HG03097 (cell line): ENCODE measurements around the gene SPRED3.
"Not testable (repeated sequence)": the region's sequence is repeated elsewhere in the genome, so short reads cannot be mapped to it uniquely, and the experiment has no call there.

Experiments used
- ATAC-seq: cut with Tn5 transposase; IDR thresholded peaks from one replicate; pipeline ENCODE4 v1.9.1; 2021; ENCODE audit not compliant: unreplicated experiment, low FRiP score

SPRED3 gene

GRCh38 chr19:38412961-38413360 is 24.5 kb downstream of the SPRED3 start:
- ATAC-seq: no peak

DNA sequence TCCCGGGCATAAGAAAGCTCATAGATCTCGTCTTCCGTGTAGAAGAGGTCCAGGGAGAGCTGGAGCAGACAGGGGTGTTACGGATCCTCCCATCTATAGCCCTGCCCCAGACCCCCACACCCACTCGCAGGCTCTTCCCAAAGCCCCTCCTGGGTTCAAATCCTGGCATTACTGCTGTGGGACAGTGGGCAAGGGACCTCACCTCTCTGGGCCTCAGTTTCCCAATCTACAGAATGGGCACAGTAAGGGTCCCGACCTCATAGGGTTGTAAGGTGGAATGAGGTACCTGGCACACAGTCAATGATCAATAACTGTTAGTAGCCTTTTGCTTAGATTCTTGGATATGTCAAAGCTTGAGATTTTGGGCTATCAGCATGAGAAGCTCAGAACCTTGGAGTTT is 24.9 kb downstream of the SPRED3 start:
- ATAC-seq: no peak

DNA sequence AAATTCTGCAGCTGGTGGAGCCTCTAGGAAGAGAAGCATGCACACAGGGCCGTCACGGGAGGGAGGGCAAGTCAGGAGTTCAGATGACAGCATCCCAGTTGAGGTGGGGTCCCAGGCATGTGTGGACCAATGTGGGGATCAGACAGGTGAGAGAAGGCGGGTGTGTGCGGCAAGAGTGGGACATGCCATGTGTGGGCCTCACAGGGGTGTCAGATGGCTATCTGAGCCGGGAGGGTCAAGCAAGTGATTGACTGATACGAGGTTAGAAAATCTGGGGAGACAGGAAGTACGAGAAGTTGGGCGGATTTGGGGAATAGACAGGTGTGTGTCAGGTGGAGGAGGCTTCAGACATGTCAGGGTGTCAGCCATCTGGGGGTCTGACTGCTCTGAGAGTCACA is 28.6 kb downstream of the SPRED3 start:
- ATAC-seq: no peak

DNA sequence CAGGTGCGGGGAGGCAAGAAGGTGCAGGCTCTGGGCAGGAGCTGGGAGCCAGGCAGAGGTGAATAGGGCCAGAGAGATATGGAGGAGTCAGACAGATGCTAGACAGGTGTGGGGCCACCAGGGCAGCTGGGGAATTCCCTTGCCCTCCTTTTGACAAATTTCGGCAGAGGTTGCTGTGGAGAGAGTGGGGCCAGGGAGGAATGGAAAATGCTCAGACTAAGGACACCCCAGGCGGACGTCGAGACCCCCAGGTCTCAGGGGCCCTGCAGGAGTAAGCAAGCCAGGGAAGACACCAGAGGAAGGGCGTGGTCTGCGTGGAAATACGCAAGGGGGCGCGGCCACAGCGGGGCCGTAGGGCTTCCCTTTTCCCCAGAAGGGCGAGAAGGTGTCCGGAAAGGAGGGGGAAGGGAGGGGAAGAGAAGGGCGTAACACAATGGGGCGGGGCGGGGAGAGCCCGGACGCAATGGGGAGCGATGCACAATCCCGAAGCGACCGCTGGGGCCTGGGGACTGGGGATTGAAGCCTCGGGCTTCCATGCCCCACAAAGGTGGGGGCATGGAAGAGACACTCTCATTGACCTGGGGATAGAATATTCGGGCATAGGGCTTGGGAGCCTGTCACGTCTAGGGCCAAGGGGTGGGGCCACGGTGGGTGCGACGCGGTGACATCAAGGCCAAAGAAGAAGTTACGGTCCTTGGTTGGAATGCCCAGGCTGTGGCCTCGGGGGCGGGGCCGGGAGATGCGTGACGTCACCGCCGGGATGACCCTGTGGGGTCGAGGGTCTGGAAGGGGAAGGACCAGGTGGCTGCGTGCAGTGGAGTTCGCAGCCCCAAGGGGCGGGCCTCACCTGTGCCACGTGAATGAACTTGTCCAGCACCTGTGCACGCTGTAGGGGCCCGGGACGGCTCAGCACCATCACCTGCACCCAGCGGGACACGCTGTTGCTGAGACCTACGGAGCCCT is 29.3 kb downstream of the SPRED3 start:
- no peak for ATAC-seq

DNA sequence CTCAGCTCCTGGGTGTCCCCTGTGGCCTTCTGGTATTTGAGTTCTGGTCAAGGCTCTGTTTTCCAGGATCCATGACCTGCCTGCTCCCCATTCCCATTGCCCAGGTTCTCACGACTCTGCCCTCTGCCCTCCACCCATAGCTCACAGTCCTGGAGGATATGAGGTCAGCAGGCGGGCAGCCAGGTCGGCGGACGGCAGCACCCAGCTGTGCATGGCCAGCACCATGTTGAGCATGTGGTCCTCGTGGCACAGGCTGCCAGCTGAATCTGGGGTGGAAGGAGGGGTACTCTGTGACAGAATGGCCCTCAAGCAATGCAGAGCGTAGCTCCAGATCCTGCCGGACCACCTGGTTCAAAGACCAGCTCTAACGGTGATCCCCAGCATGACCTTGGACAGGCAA is 32.4 kb downstream of the SPRED3 start:
- no peak for ATAC-seq

DNA sequence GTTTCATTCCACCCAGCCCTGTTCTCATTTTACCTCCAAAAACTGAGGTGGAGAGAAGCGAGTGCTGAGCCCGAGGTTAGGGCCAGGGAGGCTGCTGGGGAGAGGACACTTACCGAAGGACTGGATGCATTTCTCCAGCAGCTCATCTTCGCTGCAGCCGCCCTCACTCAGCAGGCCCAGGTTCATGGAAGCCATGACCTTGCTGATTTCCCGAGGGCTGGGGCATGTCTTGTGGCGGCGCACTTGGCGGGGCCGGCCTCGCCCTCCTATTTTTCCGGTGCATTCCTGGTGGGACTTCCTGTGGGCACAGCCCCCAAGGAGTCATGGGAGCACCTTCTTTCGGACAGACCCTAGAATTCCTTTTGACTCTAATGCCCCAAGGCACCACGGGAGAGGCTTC is 33.4 kb downstream of the SPRED3 start:
- no peak for ATAC-seq

- ATAC-seq: no peak
Observed at GRCh38 chr19:38422438-38422837, 33.9 kb downstream of the SPRED3 start.

DNA sequence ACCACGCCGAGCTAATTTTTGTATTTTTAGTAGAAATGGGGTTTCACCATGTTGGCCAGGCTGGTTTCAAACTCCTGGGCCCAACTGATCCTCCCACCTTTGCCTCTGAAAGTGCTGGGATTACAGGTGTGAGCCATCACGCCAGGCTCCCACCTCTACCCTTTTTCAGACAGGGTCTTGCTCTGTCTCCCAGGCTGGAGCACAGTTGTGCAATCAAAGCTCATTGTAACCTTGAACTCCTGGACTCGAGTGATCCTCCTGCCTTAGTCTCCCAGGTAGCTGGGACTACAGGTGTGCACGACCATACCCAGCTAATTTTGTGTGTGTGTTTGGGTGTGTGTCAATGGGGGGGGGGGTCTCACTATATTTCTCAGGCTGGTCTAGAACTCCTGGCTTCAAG is 35.8 kb downstream of the SPRED3 start:
- ATAC-seq: no peak

DNA sequence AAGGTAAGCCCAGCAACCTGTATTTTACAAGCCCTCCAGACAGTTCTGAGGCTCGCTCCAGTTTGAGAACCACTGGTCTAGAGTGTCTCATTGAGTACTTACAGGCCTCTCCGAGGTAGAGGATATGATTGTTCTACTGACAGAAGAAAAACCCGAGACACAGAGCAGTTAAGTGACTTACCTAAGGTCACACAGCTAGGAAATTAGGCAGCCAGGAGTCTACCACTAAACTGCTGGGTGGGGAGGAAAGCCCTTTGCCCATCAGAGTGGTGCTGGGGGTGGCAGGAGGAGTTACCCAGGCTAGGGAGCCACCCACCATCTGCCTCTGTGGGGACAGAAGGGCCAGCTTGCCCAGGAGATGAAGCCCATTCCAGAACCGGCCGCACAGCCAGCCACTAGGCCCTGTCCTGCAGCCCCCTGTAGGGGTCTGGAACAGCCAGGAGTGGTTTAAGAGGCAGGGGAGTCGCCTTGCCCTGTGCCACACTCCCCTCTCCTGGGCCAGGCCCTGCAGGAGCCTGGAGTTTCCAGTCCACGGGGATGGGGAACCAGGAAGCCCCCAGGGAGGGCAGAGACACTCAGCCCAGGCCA is 36.8 kb downstream of the SPRED3 start:
- no peak for ATAC-seq

- ATAC-seq: no peak
Observed at GRCh38 chr19:38425810-38426466, 37.4 kb downstream of the SPRED3 start, which contains the start of gene RASGRP4. TSS of gene RASGRP4 (minus strand) at chr19:38426219. CDS start at chr19:38426091, 128 bp downstream.

DNA sequence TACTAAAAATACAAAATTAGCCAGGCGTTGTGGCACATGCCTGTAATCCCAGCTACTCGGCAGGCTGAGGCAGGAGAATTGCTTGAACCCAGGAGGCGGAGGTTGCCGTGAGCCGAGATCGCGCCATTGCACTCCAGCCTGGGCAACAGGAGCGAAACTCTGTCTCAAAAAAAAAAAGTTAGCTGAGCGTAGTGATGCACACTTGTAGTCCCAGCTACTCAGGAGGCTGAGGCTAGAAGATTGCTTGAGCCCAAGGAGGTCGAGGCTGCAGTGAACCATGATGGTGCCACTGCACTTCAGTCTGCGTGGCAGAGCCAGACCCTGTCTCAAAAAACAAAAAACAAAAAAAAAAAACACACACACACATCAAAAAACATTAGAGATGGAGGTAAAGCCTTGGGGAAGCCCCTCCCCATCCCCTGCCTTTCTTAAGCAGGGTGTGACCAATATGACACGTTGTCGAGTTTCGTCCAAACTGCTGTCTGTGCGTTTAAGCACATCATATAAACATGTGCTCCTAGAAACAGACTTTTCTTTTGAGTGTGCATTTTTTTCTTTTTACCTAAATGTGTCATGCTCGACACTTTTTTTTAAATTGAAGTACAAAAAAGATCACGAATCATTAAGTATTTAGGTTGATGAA is 38.7 kb downstream of the SPRED3 start:
- not testable (repeated sequence) for ATAC-seq

GRCh38 chr19:38429055-38429810 is 40.7 kb downstream of the SPRED3 start:
- no peak for ATAC-seq

DNA sequence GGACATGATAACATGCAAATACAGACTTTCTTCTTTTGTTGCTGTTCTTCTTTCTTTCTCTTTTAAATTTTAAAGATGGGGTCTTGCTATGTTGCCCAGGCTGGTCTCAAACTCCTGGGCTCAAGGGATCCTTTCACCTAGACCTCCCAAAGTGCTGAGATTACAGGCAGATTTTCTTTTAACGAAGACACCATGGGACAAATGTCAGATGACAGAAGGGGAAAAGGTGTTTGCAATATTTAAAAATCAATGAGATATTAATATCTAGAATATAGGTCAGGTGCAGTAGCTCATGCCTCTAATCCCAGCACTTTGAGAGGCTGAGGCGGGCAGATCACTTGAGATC is 41.3 kb downstream of the SPRED3 start:
- no peak for ATAC-seq

GRCh38 chr19:38430931-38431330 is 42.4 kb downstream of the SPRED3 start:
- ATAC-seq: no peak

DNA sequence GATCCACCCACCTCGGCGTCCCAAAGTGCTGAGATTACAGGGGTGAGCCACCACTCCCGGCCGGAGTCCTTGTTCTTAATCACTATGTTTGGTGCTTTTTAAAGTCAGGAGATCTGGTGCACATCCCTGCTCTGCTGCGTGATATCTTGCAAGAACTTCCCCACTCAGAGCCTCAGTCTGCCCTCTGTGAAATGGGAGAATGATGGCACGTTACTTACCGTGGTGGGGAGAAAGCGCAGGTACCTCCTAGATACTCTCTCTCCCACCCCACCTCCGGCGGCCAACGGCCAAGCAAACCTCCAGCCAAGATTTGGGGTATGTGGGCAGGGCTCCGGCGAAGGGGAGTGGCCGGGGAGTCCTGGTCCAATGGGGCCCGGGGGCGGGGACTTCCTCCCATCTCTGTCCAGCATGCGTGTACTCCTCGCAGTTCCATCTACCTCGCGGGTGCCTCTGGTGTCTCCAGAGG is 44.8 kb downstream of the SPRED3 start, which contains the start of gene RYR1:
TSS of gene RYR1 (plus strand) at position 424 of the 466 bp plus-strand sequence. CDS start 139 bp downstream, outside the sequence.
- ATAC-seq: no peak

DNA sequence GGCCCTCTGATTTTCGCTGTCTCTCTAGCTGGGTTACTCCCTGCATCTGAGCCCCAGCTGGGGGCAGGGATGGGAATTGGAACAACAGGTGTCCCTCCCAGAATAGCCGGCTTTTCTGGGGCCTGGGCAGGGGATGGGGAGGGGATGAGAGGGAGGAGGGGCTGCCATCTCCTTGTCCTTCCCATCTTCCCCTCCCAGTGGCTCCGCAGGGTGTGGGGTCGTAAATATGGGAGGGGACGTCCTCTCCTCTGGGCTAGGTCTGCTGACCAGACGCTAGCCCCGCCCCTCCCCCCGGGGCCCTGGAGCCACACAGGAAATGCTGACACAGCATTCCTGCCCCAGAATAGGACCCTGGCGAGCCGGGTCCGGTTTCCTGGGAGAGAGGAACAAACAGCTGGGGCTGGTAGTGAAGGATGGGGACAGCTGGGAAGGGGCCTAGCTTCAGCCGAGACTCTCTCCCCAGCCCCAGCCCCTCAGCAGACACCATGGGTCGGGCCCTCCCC is 46.1 kb downstream of the SPRED3 start:
- ATAC-seq: no peak

- no peak for ATAC-seq
Observed at GRCh38 chr19:38437295-38437694, 48.8 kb downstream of the SPRED3 start.

GRCh38 chr19:38437917-38438316 is 49.4 kb downstream of the SPRED3 start:
- no peak for ATAC-seq

DNA sequence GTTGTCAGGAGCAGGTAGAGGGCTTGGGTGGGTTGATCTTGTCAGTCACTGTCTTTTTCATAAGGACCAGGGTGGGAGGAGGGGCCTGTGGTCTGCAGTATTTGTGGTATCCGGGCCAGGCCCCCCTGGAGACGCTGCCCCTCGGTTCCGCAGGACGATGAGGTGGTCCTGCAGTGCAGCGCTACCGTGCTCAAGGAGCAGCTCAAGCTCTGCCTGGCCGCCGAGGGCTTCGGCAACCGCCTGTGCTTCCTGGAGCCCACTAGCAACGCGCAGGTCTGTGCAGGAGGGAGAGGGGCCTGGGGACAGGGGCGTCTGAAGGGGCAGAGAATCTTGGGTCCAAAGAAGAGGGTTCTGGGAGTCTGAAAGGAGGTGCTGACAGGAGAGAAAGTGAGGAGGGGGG is 52.1 kb downstream of the SPRED3 start:
- no peak for ATAC-seq
